HAP-1 (cell line): ENCODE results near the gene ZNF674.

Experiments used
- DNase-seq, 2 experiments: peaks; one replicate each; pipeline ENCODE4 v3.0.0-alpha.2; 2016 to 2020; ENCODE audit warnings: low spot score in 2 of 2
- H3K27me3 ChIP-seq: fragments of 250-450 bp; sonication (Bioruptor Pico); 2 replicates; pipeline ENCODE4 v1.5.1; 2020; ENCODE audit warnings: low read depth, mild to moderate bottlenecking, moderate library complexity
- H3K36me3 ChIP-seq: fragments of 250-450 bp; sonication (Bioruptor Pico); replicated peaks from 2 replicates; pipeline ENCODE4 v1.5.1; 2020; ENCODE audit warnings: mild to moderate bottlenecking
- H3K4me1 ChIP-seq: fragments of 250-450 bp; sonication (Bioruptor Pico); 2 replicates; pipeline ENCODE4 v1.5.1; 2020; ENCODE audit warnings: mild to moderate bottlenecking
- H3K4me3 ChIP-seq: fragments of 250-450 bp; sonication (Bioruptor Pico); 2 replicates; pipeline ENCODE4 v1.5.1; 2020; ENCODE audit warnings: mild to moderate bottlenecking, moderate library complexity
- H3K9me3 ChIP-seq: fragments of 250-450 bp; sonication (Bioruptor Pico); 2 replicates; pipeline ENCODE4 v1.5.1; 2020; ENCODE audit warnings: mild to moderate bottlenecking, moderate library complexity
- in situ Hi-C: fragments of 300-500 bp; cut with MboI; formaldehyde crosslinking; loops from 3 replicates; pipeline ENCODE4 v1.14.3; 2020; ENCODE audit warnings: low sequenced_read_pairs, inconsistent platforms, mixed read lengths

The ZNF674 gene

DNA sequence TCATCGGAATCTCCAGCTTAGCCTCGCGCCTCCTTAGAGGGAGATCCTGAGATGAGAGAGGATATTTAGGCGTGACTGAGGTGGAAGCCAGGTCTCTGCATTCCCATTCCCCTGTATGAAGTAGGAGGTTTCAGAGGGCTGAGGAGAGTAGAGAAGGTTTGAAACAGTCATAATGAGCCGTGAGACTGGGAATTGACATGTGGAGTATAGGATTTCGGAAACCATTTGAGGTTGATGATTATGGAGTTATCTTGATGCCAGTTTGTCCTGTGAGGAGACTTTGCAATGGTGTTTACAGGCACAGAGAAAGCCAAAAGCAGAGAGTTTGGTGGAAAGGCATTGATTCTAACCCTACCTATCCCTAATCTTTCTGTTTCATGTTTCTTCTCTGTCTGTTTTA lies 30.4 kb upstream of the ZNF674 start:
- Histone ChIP-seq H3K36me3 (no peaks in the 10 kb centered on the region; the same call in 1 of the 2 replicates), H3K9me3 (no peaks in the 10 kb centered on the region), H3K27me3 (no peaks in the 10 kb centered on the region), H3K4me3 (peak overlapping the region; percentile 66), H3K4me1 (peaks cover 12% of the 10 kb centered on the region)
- in situ Hi-C loops = no loop called here
- no peak for DNase-seq

DNA sequence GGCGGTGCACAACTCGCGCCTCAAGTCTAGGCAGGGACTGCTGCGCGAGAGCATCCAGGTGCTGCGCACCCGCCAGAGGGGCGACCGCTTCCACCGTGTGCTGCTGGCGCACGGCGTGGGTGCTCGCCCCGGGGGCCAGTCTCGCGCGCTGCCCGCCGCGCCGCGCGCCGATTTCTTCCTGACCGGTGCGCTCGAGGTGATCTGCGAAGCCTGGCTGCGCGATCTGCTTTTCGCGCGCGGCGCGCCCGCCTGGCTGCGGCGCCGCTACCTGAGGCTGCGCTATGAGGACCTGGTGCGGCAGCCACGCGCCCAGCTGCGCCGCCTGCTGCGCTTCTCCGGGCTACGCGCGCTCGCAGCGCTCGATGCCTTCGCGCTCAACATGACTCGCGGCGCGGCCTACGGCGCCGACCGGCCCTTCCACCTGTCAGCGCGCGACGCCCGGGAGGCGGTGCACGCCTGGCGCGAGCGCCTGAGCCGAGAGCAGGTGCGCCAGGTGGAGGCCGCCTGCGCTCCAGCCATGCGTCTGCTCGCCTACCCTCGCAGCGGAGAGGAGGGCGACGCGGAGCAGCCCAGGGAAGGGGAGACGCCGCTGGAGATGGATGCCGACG lies 29.7 kb upstream of the ZNF674 start:
- no peaks in the 10 kb centered on the region; the same call in 1 of the 2 replicates for H3K36me3 ChIP-seq
- DNase-seq = peak in 1 of 2 experiments; percentile 51
- no peaks in the 10 kb centered on the region for H3K27me3 ChIP-seq
- H3K9me3 ChIP-seq = no peaks in the 10 kb centered on the region
- H3K4me1 ChIP-seq = peaks cover 12% of the 10 kb centered on the region
- H3K4me3 ChIP-seq = peak overlapping the region; percentile 66
- in situ Hi-C loops = no loop called here

DNA sequence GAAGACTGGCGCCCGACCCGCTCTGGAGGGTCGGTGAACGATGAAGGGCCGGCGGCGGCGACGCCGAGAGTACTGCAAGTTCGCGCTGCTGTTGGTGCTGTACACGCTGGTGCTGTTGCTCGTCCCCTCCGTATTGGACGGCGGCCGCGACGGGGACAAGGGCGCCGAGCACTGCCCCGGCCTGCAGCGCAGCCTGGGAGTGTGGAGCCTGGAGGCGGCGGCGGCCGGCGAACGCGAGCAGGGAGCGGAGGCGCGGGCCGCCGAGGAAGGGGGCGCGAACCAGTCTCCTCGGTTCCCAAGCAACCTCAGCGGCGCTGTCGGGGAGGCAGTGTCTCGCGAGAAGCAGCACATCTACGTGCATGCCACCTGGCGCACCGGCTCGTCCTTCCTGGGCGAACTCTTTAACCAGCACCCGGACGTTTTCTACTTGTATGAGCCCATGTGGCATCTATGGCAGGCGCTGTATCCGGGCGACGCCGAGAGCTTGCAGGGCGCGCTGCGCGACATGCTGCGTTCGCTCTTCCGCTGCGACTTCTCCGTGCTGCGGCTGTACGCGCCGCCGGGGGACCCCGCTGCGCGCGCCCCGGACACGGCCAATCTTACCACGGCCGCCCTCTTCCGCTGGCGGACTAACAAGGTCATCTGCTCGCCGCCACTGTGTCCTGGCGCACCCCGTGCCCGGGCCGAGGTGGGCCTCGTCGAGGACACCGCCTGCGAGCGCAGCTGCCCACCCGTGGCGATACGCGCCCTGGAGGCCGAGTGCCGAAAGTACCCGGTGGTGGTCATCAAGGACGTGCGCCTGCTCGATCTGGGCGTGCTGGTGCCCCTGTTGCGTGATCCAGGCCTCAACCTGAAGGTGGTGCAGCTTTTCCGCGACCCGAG lies 28.9 kb upstream of the ZNF674 start:
- no peaks in the 10 kb centered on the region; the same call in 1 of the 2 replicates for H3K36me3 ChIP-seq
- H3K4me1 ChIP-seq = peaks cover 12% of the 10 kb centered on the region
- H3K9me3 ChIP-seq = no peaks in the 10 kb centered on the region
- in situ Hi-C loops = no loop called here
- DNase-seq = peak in 1 of 2 experiments; percentile 81
- H3K4me3 ChIP-seq = peak overlapping the region; percentile 66
- no peaks in the 10 kb centered on the region for H3K27me3 ChIP-seq

DNA sequence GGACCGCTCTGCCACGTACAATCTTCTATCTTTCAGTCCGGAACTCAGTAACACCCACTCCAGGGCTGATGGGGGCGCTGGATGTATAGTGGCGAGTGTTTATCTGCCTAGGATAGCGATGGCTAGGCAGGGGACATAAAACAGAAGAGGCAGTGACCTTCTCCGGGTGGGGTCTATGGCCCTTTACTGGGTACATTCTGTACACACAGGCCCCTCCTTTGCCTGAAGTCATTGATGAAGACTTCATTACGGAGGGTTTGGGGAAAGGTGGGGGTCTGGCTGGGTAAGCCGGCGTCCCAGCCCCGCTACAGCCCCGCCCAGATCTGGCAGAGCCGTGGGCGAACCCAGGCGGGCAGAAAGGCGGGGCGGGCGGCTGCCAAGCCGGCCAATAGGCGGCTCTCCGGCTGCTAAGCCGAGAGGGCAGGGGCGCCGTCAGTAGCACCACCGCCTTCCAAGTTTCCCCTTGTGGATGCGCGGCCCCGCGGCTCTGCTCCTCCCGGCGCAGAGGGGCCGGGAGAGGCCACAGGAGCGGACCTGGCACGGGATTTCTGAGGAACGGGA lies 28.2 kb upstream of the ZNF674 start, which contains the start of gene CHST7:
TSS of gene CHST7 (plus strand) at position 435 of the 561 bp plus-strand sequence. CDS start 167 bp downstream, outside the sequence.
- in situ Hi-C loops = no loop called here
- Histone ChIP-seq H3K9me3 (no peaks in the 10 kb centered on the region), H3K4me1 (peaks cover 12% of the 10 kb centered on the region), H3K36me3 (no peaks in the 10 kb centered on the region; the same call in 1 of the 2 replicates), H3K27me3 (no peaks in the 10 kb centered on the region), H3K4me3 (peak within 1 kb of the TSS; percentile 66)
- DNase-seq = peak; percentile 78 to 91

DNA sequence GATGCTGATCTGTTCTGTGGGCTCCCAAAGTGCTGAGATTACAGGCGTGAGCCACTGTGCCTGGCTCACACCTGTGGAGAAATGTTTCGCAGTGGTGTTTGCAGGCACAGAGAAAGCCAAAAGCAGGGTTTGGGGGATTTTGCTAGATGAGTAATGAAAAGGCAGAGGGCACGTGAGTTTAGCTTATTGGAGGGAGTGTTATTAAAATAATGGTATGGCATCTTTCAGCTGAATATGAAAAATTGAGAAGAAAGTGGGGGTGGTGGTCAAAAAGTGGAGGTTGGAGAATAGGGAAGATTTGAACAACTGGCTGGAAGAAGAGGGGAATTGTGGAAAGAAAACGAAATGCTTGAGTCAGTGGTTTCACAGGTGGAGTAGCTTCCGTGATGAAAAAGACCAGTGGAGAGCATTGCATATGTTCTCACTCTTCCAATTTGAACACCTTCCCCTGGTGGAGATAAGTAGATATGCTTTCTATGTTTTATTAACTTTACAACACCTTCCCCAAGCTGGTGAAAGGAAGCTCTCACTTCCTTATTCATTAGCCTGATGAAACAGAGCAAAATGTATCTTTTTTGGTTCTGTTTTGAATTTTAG lies 27.2 kb upstream of the ZNF674 start:
- Histone ChIP-seq H3K36me3 (no peaks in the 10 kb centered on the region), H3K4me1 (peaks cover 9% of the 10 kb centered on the region), H3K27me3 (no peaks in the 10 kb centered on the region), H3K4me3 (no peak overlapping the region), H3K9me3 (no peaks in the 10 kb centered on the region)
- no peak for DNase-seq
- in situ Hi-C loops = no loop called here

DNA sequence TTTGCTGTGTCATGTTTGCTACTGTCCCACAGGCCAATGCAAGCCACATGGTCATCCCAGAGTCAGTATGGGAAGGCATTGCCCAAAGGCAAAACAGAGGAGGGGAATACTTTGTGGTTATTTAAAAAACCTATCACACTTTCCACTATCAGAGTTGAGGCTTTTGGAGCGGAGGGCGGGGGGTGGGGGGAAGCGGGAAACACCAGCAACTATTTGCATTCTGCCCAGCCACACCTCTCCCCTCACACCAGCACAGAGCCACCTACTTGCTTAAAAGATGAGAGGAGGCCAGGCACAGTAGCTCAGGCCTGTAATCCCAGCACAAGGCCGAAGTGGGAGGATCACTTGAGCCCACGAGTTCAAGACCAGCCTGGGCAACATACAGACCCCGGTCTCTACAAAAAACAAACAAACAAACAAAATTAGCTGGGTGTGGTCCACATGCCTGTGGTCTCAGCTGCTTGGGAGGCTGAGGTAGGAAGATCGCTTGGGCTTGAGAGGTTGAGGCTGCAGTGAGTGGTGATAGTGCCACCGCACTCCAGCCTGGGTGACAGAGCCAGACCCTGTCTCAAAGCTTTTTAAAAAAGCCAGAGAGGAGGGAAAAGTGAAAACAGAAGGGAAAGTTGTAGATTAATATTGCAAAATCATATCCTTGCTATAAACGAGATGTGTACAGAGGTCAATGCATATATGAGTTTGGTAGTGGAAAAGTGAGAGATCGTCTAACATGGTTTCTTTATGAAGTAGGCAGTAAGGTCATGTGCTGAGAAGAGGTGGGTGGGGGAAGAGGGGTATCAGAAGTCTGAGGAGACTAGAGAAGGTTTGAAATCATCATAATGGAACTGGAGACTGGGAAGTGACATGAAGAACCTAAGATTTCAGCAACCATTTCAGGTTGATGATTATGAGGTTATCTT lies 26.5 kb upstream of the ZNF674 start:
- Histone ChIP-seq H3K4me3 (no peak overlapping the region), H3K9me3 (no peaks in the 10 kb centered on the region), H3K36me3 (no peaks in the 10 kb centered on the region), H3K4me1 (peaks cover 5% of the 10 kb centered on the region), H3K27me3 (no peaks in the 10 kb centered on the region)
- in situ Hi-C loops = no loop called here
- DNase-seq = no peak

DNA sequence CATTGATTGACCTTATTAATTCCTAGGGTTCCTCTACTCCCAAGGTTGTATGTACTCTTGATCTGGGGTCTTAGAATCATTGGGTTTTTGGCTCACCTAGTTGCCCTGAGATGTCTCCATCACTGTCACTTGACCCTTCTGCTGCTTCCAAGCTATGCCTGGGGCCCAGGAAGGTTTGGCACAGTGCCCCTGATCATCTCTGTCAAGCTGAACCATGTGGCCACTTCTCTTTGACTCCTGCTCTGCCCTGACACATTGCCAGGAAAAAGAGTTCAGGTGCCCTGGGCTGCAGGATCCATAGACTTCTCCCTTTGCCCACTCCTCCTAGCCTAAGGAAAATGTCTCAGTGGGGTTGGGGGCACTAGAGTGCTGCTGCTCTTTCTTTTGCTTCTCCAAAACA lies 24.4 kb upstream of the ZNF674 start:
- Histone ChIP-seq H3K4me3 (no peak overlapping the region), H3K27me3 (no peaks in the 10 kb centered on the region), H3K4me1 (no peaks in the 10 kb centered on the region; the same call in 1 of the 2 replicates), H3K9me3 (no peaks in the 10 kb centered on the region), H3K36me3 (no peaks in the 10 kb centered on the region)
- DNase-seq = no peak
- in situ Hi-C loops = no loop called here

DNA sequence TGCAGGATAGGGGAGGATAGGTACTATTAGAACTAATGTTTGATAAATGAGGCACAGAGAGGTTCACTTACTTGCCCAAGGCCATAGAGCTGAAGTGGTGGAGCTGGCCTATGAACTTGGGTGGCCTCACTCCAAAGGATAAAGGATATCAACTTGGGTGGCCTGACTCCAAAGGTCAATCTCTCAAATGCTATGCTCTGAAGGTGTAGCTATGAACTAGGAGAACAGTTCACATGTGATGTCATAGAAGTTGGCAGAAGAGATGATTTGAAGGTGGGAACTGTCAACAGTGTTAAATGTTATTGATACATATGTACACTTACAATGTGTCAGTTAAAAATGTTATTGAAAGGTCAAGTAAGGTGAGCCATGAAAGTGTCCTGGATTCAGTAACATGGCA lies 22.2 kb upstream of the ZNF674 start:
- H3K9me3 ChIP-seq = no peaks in the 10 kb centered on the region
- no peaks in the 10 kb centered on the region for H3K36me3 ChIP-seq
- in situ Hi-C loops = no loop called here
- no peak for DNase-seq
- H3K27me3 ChIP-seq = no peaks in the 10 kb centered on the region
- no peaks in the 10 kb centered on the region for H3K4me1 ChIP-seq
- H3K4me3 ChIP-seq = no peak overlapping the region

DNA sequence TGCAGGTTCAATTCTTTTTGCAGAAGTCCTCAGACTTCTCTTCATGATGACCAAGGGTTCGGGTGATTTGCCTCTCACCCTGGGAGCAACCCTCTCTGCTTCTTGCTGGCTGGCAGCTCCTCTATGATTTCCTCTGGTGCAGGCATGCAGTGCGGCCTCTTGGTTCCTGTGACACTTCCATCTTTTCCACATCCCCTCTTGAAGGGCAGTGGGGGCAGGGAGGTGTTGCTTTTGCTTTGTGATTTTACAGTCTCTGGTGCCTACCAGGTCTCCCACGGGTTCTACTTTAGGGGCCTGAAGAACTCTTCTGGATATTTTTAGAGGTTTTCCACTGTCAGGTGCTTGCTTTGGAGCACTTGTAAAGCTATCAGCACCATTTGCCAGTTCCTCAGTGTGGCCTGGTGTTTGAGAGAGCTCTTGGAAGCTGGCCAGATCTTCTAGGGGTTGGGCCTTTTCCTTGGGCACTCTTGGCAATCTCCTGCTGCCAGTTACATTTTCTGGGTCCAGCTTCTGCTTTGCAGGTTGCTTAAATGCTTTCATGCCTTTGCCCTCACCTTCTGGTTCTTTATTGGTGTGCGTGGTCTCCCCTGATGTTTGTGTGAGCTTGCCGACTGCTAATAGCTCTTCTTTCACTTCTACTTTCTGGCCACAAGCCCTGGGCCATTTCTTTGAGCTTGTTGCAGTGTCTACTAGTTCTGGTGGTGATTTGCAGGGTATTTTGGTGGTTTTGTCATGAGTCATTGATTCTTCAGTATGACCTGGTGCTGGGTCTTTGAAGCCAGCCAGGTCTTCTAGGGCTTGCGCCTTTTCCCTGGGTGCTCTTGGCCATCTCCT lies 16.8 kb upstream of the ZNF674 start:
- Histone ChIP-seq H3K4me1 (peaks cover 9% of the 10 kb centered on the region), H3K36me3 (no peaks in the 10 kb centered on the region), H3K4me3 (no peak overlapping the region), H3K27me3 (no peaks in the 10 kb centered on the region), H3K9me3 (no peaks in the 10 kb centered on the region)
- in situ Hi-C loops = no loop called here
- no peak for DNase-seq

DNA sequence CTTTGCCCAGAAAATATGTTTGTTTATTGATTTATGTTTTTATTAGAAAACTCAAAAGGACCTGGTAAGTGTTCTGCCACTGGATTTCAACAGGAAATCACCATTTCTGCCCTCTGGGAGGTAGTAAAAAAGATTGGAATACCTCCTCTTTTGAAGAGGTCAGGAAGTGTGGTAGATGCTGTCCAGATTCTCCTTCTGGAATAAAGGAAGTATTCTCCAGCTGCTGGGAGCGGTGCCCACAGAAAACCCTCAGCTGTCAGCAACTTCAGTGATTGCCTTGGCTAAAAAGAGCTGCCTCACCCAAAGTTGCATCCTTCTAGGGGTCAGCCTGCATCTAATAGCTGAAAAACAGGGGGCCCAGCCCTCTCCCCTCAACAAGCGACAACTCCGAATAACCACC lies 13.8 kb upstream of the ZNF674 start:
- Histone ChIP-seq H3K36me3 (no peaks in the 10 kb centered on the region), H3K4me1 (peaks cover 9% of the 10 kb centered on the region), H3K4me3 (no peak overlapping the region), H3K27me3 (no peaks in the 10 kb centered on the region), H3K9me3 (no peaks in the 10 kb centered on the region)
- in situ Hi-C loops = loop anchor here (10.0 kb wide), 1 partner anchor 126 kb away; no protein-coding TSS in a partner anchor
- no peak for DNase-seq

DNA sequence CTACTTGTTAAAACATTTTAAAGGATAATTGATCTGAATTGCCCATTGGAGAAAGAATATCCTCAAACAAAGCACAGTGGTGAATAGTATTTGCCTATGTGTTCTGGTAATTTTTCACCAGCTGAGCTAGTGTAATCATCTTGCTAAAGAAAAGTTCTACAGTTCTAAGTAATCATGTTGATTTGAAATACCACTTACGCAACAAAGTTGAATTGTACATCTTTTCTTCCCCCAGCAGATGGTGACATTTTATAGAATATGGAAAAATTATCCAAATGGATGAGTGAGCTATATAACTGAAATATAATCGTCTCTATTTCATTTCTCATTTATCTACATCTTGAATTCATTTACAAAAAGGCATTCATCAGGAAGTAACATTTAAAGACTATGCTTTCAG lies 9.7 kb upstream of the ZNF674 start:
- H3K36me3 ChIP-seq = no peaks in the 10 kb centered on the region
- no peak overlapping the region for H3K4me3 ChIP-seq
- no peaks in the 10 kb centered on the region for H3K27me3 ChIP-seq
- peak in 1 of 2 experiments; percentile 43 for DNase-seq
- no peaks in the 10 kb centered on the region for H3K9me3 ChIP-seq
- in situ Hi-C loops = loop anchor here (10.0 kb wide), 1 partner anchor 130 kb away; no protein-coding TSS in a partner anchor
- H3K4me1 ChIP-seq = peaks cover 20% of the 10 kb centered on the region

DNA sequence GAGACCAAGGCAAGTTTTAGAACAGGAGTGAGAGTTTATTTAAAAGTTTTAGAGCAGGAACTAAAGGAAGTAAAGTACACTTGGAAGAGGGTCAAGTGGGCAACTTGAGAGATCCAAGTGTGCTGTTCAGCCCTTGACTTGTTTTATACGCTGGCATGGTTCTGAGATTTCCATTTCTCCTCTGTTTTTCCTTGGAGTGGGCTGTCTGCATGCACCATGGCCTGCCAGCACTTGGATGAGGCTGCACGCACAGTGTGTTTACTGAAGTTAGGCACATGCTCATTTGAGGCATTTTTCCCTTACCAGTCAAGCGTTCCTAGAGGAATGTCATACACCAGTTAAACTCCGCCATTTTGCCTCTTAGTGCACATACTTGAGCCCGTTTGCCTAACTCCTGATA lies 8.7 kb upstream of the ZNF674 start:
- peaks cover 3% of the 10 kb centered on the region for H3K36me3 ChIP-seq
- H3K4me1 ChIP-seq = peaks cover 20% of the 10 kb centered on the region
- no peaks in the 10 kb centered on the region for H3K27me3 ChIP-seq
- H3K9me3 ChIP-seq = no peaks in the 10 kb centered on the region
- in situ Hi-C loops = loop anchor here (10.0 kb wide), 1 partner anchor 131 kb away; no protein-coding TSS in a partner anchor
- DNase-seq = no peak
- H3K4me3 ChIP-seq = no peak overlapping the region
